Urinary bladder (tissue), 4 donors: ENCODE results near the gene DCAF15. TPM values are rescaled to one million over a fixed set of nuclear protein-coding genes. Genes with fewer than 3 reads are reported as not detected.
A peak's percentile ranks its signal among the peaks of the same experiment; 100 is the strongest.
"Not testable (repeated sequence)": the region's sequence is repeated elsewhere in the genome, so short reads cannot be mapped to it uniquely, and the experiment has no call there.

ENCODE experiments used
- DNase-seq: peaks from one replicate; pipeline ENCODE4 v3.0.0-alpha.2; 2015; ENCODE audit errors: extremely low spot score
- H3K27ac ChIP-seq: one replicate; pipeline ENCODE4 v1.5.1; 2013; ENCODE audit warnings: low read depth, mild to moderate bottlenecking, moderate library complexity
- H3K36me3 ChIP-seq: one replicate; pipeline ENCODE4 v1.6.1; 2013; ENCODE audit warnings: mild to moderate bottlenecking, moderate library complexity; ENCODE audit not compliant: insufficient read depth
- H3K4me1 ChIP-seq: one replicate; pipeline ENCODE4 v1.6.1; 2013; ENCODE audit warnings: mild to moderate bottlenecking, moderate library complexity; ENCODE audit not compliant: insufficient read depth
- H3K4me3 ChIP-seq: one replicate; pipeline ENCODE4 v1.5.1; 2013; ENCODE audit warnings: low read depth, low read length
- WGBS: extraction: QIAGEN DNeasy Blood & Tissue Kit; methylation state at CpG from one replicate; pipeline ENCODE4 v1.1.7; 2013; 5-methylcytosine and 5-hydroxymethylcytosine counted together
- polyA plus RNA-seq: library from polyadenylated mRNA; stranded (reverse); fragments of 200-250 nt; gene quantifications from one replicate; pipeline ENCODE4 v1.2.3, GENCODE V29; 2013
- total RNA-seq: library from RNA; depleted of rRNA; stranded (reverse); fragments of >200 nt; gene quantifications from one replicate; pipeline ENCODE4 v1.2.3, GENCODE V29; 2014
- donor health status: healthy with polysubstance abuse.
- donor health status: healthy.

The DCAF15 gene
- total and polyA plus RNA-seq, 2 donors = 6.6 to 26.0 TPM

- DNase-seq = no peak
- WGBS = 95% methylated on average over 22 of the region's 22 CpGs
- peaks cover 17% of the 10 kb centered on the region for H3K36me3 ChIP-seq
Observed at GRCh38 chr19:13968383-13968935, 16.1 kb downstream of the DCAF15 start.

DNA sequence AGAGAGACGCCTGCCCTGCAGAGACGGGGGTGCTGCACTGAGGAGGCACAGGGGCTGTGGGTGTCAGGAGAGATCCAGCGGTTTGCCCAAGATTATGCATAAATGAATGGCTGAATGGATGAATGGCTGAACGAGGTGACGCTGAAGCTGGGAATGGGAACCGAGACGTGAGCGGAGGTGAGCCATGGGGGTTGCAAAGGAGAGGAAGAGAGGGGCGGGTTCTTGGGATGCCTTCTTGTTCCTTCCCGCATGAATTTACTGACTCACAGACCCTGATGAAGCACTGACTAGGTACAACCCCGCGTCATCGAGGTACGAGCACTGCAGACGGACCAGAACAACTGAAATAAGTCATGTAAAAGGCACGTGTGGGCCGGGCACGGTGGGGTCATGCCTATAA is 16.7 kb downstream of the DCAF15 start:
- no peak for DNase-seq
- Histone ChIP-seq H3K4me3 (no peak overlapping the region), H3K4me1 (no peaks in the 10 kb centered on the region), H3K36me3 (peaks cover 17% of the 10 kb centered on the region), H3K27ac (no peak overlapping the region)
- 91% methylated on average over 18 of the region's 18 CpGs for WGBS

More at GRCh38 chr19:13968383-13968935, 16.1 kb downstream of the DCAF15 start:
- H3K27ac ChIP-seq = no peak overlapping the region
- H3K4me3 ChIP-seq = no peak overlapping the region
- H3K4me1 ChIP-seq = no peaks in the 10 kb centered on the region

GRCh38 chr19:13969897-13970296 is 17.6 kb downstream of the DCAF15 start:
- 90% methylated on average over 18 of the region's 18 CpGs for WGBS
- no peak for DNase-seq
- no peak overlapping the region for H3K4me3 ChIP-seq
- no peak overlapping the region for H3K27ac ChIP-seq
- H3K4me1 ChIP-seq = no peaks in the 10 kb centered on the region
- H3K36me3 ChIP-seq = peaks cover 17% of the 10 kb centered on the region

- not testable (repeated sequence) for DNase-seq, H3K4me3 ChIP-seq, H3K4me1 ChIP-seq, H3K27ac ChIP-seq
- H3K36me3 ChIP-seq = peaks cover 12% of the 10 kb centered on the region
- 82% methylated on average over 15 of the region's 15 CpGs for WGBS
Observed at GRCh38 chr19:13971868-13972267, 19.6 kb downstream of the DCAF15 start.

DNA sequence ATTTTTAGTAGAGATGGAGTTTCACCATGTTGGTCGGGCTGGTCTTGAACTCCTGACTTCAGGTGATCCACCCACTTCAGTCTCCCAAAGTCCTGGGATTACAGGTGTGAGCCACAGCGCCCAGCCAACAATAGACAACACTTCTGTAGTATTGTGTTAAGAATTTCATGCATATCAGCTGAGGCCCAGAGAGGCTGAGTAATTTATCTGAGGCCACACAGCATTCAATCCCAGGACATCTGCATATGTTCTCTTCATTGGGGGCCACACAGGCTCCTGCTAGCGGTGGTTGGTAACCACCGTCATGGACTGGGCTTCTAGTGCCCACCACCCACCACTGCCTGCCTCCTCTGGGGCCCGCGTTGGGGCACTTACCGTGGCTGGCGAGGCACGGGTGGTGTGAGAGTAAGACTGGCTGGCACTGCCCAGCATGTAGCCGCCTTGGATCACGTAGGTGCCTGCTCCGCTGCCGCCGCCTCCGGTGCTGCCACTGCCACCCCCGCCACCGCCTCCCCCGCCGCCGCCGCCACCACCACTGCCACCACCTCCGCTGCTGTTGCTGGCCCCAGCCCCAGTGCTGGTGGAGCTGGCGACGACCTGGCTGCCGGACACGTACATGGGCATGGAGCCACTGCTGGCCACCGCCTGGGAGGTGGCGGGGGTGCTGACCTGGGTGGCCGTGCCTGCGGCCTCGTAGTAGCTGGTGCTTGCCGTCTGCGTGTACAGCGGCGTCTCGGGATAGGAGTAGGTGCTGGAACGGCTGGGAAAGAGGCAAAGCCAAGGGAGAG is 20.3 kb downstream of the DCAF15 start:
- peaks cover 12% of the 10 kb centered on the region for H3K36me3 ChIP-seq
- H3K4me1 ChIP-seq = no peaks in the 10 kb centered on the region

DNA sequence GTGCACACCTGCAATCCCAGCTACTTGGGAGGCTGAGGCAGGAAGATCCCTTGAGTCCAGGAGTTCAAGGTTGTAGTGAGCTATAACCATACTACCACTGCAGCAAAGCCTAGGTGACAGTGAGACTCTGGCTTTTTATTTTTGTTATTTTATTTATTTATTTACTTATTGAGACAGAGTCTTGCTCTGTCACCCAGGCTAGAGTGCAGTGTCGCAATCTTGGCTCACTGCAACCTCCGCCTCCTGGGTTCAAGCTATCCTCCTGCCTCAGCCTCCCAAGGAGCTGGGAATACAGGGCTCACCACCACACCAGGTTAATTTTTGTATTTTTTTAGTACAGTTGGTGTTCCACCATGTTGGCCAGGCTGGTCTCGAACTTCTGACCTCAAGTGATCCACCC is 21.2 kb downstream of the DCAF15 start:
- H3K27ac ChIP-seq, H3K4me1 ChIP-seq, DNase-seq, H3K4me3 ChIP-seq: not testable (repeated sequence)
- 99% methylated on average over 3 of the region's 3 CpGs for WGBS
- H3K36me3 ChIP-seq = peaks cover 10% of the 10 kb centered on the region

More for the DNA sequence above, 20.3 kb downstream of the DCAF15 start:
- Histone ChIP-seq H3K4me3 (no peak overlapping the region), H3K27ac (no peak overlapping the region)
- 94% methylated on average over 37 of the region's 37 CpGs for WGBS
- no peak for DNase-seq

DNA sequence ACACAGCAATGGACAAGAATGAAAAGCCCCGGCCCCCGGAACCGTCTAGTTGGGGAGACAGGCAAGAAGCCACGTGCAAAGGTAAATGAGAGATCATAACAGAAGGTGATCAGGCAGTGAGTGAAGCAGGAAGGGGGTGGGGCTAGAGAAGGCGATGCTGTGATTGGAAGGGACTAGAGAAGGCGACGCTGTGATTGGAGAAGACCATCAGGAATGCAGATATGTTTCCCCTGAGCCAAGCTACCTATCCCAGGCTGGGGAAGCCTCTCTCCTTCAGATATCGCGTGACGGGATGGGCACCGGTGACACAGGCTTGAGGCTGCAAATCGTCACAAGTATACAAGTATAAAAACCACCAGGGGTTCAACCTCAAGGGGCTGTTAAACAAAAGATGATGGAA is 21.8 kb downstream of the DCAF15 start:
- WGBS = 56% methylated on average over 12 of the region's 12 CpGs
- Histone ChIP-seq H3K4me1 (no peaks in the 10 kb centered on the region), H3K27ac (no peak overlapping the region), H3K36me3 (peaks cover 8% of the 10 kb centered on the region), H3K4me3 (no peak overlapping the region)
- DNase-seq = no peak

DNA sequence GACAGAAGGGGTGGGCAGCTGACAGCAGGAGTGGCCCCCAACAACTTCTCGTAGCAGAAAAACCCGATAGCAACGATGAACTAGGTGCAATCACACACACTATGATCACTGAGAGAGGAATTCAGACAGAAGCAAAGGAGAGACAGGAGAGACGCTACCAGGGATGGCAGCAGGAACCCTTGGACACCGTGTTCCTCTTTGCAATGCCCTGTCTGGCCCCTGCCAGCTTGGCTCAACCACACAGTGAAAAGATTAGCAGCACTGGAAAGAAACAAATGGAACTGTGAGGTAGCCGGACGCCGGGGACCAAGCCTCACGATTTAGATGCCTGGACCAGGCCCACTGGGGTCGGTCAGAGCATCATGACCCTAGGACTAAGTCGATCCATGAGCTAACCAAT is 23.6 kb downstream of the DCAF15 start:
- no peak overlapping the region for H3K27ac ChIP-seq
- DNase-seq = no peak
- H3K4me3 ChIP-seq = no peak overlapping the region
- 92% methylated on average over 11 of the region's 11 CpGs for WGBS
- H3K4me1 ChIP-seq = no peaks in the 10 kb centered on the region
- peaks cover 2% of the 10 kb centered on the region for H3K36me3 ChIP-seq

GRCh38 chr19:13976446-13976845 is 24.1 kb downstream of the DCAF15 start:
- Histone ChIP-seq H3K4me3 (no peak overlapping the region), H3K4me1 (no peaks in the 10 kb centered on the region), H3K36me3 (peaks cover 2% of the 10 kb centered on the region), H3K27ac (no peak overlapping the region)
- 89% methylated on average over 12 of the region's 12 CpGs for WGBS
- DNase-seq = no peak

DNA sequence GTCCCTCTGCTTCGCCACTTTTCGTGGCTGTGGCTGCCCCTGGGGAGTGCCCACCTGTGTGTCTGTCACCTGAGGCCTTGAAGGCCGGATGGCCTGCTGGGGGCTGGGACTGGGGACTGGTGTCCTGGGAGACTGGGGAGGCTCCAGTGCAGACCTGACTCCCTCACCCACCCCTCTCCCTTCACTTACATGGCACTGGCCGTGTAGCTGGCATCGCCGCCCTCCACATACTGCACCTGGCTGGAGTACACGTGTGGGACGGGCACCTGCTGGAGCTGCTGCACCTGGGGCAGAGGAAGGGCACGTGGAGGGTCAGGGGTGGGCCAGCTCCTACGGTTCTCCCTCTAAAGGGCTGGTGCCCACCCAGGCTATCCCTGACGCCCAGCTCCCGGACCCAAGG is 25.5 kb downstream of the DCAF15 start:
- Histone ChIP-seq H3K36me3 (peaks cover 2% of the 10 kb centered on the region), H3K4me3 (no peak overlapping the region)

GRCh38 chr19:13978351-13979243 is 26.3 kb downstream of the DCAF15 start:
- H3K4me1 ChIP-seq = no peaks in the 10 kb centered on the region
- 5% methylated on average over 74 of the region's 74 CpGs for WGBS
- no peaks in the 10 kb centered on the region for H3K36me3 ChIP-seq
- no peak overlapping the region for H3K27ac ChIP-seq
- peak overlapping the region; percentile 46 for H3K4me3 ChIP-seq
- DNase-seq = peak; percentile 80

More for the DNA sequence above, 25.5 kb downstream of the DCAF15 start:
- Histone ChIP-seq H3K4me1 (no peaks in the 10 kb centered on the region), H3K27ac (no peak overlapping the region)
- 90% methylated on average over 12 of the region's 12 CpGs for WGBS
- DNase-seq = no peak

GRCh38 chr19:13979244-13979615 is 26.9 kb downstream of the DCAF15 start:
- Histone ChIP-seq H3K4me1 (no peaks in the 10 kb centered on the region), H3K27ac (no peak overlapping the region), H3K4me3 (peak overlapping the region; percentile 46), H3K36me3 (no peaks in the 10 kb centered on the region)
- whole genome bisulfite sequencing = 20% methylated on average over 12 of the region's 12 CpGs
- DNase-seq = no peak

- Histone ChIP-seq H3K27ac (no peak overlapping the region), H3K4me3 (no peak overlapping the region), H3K4me1 (no peaks in the 10 kb centered on the region), H3K36me3 (no peaks in the 10 kb centered on the region)
- DNase-seq = no peak
- 75% methylated on average over 12 of the region's 12 CpGs for WGBS
Observed at GRCh38 chr19:13979686-13980085, 27.4 kb downstream of the DCAF15 start.
